H1 (cell line): ENCODE results near the gene COL11A1. TPM values are rescaled to one million over a fixed set of nuclear protein-coding genes. Genes with fewer than 3 reads are reported as not detected.

Source experiments
- ATF2 ChIP-seq: IDR thresholded peaks from 2 replicates; pipeline ENCODE4 v1.6.1; 2012; ENCODE audit warnings: low read length, inconsistent platforms
- ATF3 ChIP-seq: IDR thresholded peaks from 2 replicates; pipeline ENCODE4 v1.6.1; 2011; ENCODE audit warnings: low read depth, mild to moderate bottlenecking, low read length; ENCODE audit not compliant: insufficient read depth
- CTBP2 ChIP-seq: IDR thresholded peaks from 2 replicates; pipeline ENCODE4 v1.7.0; 2011; ENCODE audit warnings: borderline replicate concordance, mild to moderate bottlenecking, moderate library complexity, mixed read lengths, low read length; ENCODE audit not compliant: insufficient read depth, insufficient read length
- CTCF ChIP-seq, 3 experiments: IDR thresholded peaks; 1 replicate in 2 of 3; 2 replicates in 1 of 3; pipeline versions ENCODE4 v1.5.1 to v1.6.1; 2011; ENCODE audit warnings: low read length in 3 of 3, mild to moderate bottlenecking in 3 of 3, inconsistent platforms in 2 of 3, low read depth in 1 of 3, moderate library complexity in 1 of 3; ENCODE audit not compliant: insufficient read depth in 1 of 3; ENCODE audit errors: control extremely low read depth in 1 of 3
- FOSL1 ChIP-seq: IDR thresholded peaks from 2 replicates; pipeline ENCODE4 v1.6.1; 2011; ENCODE audit warnings: mild to moderate bottlenecking, low read depth, low read length, moderate library complexity; ENCODE audit not compliant: insufficient read depth
- JUN ChIP-seq: IDR thresholded peaks from 2 replicates; pipeline ENCODE4 v1.6.1; 2011; ENCODE audit warnings: low read depth, mild to moderate bottlenecking, improper control_type of control experiment, low read length
- NANOG ChIP-seq: IDR thresholded peaks from 2 replicates; pipeline ENCODE4 v1.6.1; 2011; ENCODE audit warnings: low read length, low read depth, mild to moderate bottlenecking, inconsistent platforms; ENCODE audit not compliant: insufficient read depth, poor library complexity, severe bottlenecking
- SP4 ChIP-seq: IDR thresholded peaks from 2 replicates; pipeline ENCODE4 v1.6.1; 2012; ENCODE audit warnings: low read length, inconsistent platforms
- polyA plus RNA-seq, 7 experiments: library from polyadenylated mRNA; depleted of rRNA in 3 of 7; stranded (reverse) in 5 of 7; unstranded in 2 of 7; fragments of >200 nt in 5 of 7; fragments of 200-250 nt in 2 of 7; gene quantifications; 1 replicate in 5 of 7; 2 replicates in 1 of 7; 4 replicates in 1 of 7; pipeline versions ENCODE4 v1.2.1 to v1.2.3, GENCODE V29; 2011 to 2013; ENCODE audit warnings: missing spikeins in 2 of 7, mixed read lengths in 2 of 7
- total RNA-seq: library from RNA; stranded (reverse); fragmentation: NEBNext Ultra II Directional; extraction: Animal tissue kit (Norgen Biotek cat#: 25700); gene quantifications from 2 replicates; pipeline ENCODE4 v1.2.1, GENCODE V29; 2021

Gene COL11A1
- total and polyA plus RNA-seq, 2 of the 8 experiments (the other 6 are each of a cell fraction or from before 2014, with no cell fraction given): 4.0 to 27.9 TPM

DNA sequence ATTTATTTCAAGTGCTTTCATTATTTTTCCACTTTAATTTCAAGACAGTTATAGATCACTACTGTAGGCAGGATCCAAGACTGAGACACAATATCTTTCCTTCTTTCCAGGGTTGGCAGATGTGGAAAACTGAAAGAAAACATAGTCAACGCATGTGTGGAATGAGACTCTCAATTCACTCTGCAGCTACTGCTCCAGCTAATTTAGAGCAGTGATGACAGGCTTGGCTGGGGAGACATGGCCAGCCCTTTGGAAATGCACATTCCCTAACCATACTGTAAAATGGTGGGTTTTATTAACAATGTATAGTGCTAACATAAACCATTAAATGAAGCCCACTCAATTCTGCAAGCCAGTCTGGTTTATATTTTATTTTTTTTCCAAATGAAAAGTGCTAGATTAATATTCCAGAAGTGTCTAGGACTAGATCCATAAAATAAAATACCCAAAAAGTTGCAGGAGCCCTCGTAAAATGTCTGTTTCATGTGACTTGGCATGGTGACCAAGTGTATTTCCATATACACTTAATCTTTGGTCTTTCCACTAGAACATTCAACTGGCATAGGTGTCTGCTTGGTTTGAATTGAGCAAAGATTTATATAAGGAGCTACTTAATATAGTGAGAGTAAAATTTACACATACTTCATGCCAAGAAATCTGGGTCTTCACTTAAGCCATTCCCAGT is 32.9 kb downstream of the COL11A1 start (continued):
- TF ChIP-seq CTCF (IDR thresholded peaks at IDR 0.05; ENCODE audit: control extremely low read depth in 1 of 3, insufficient read depth in 1 of 3, low read depth in 1 of 3, low read length in 3 of 3): no peak
- TF ChIP-seq ATF3: no peak
- no peak for TF ChIP-seq CTBP2
- no peak for TF ChIP-seq SP4
- no peak for TF ChIP-seq NANOG
- no peak for TF ChIP-seq JUN
- no peak for TF ChIP-seq FOSL1
- no peak for TF ChIP-seq ATF2
